HG02870 (cell line): ENCODE measurements around the gene RBL2.
"Not testable (repeated sequence)": the region's sequence is repeated elsewhere in the genome, so short reads cannot be mapped to it uniquely, and the experiment has no call there.

Experiments used
- ATAC-seq: cut with Tn5 transposase; IDR thresholded peaks from one replicate; pipeline ENCODE4 v1.9.1; 2021; ENCODE audit warnings: mild to moderate bottlenecking, moderate library complexity; ENCODE audit not compliant: unreplicated experiment

The RBL2 gene

GRCh38 chr16:53503991-53504663, 69.9 kb downstream of the RBL2 start:
- ATAC-seq = no peak

GRCh38 chr16:53504665-53505064, 70.4 kb downstream of the RBL2 start:
- no peak for ATAC-seq

DNA sequence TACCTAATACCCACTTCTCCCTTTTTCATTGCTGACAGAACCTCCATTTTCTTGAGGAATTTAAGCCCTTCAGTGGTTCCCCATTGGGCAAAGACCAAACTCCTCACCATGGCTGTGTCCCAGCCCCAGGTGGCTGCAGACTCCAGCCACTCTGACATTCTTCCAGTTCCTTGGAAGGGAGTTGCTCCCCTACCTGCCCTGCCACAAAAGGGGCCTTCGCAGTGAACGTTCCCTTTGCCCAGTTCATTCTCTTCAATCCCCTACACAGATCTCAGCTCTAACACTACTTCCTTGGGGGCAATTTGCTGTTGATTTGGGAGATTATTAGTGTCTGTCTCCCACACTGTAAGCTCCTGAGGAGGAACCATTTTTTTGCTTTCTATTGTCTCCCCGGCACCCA, 72.0 kb downstream of the RBL2 start:
- ATAC-seq = no peak

- ATAC-seq = no peak
Observed at GRCh38 chr16:53507464-53508179, 73.4 kb downstream of the RBL2 start.

DNA sequence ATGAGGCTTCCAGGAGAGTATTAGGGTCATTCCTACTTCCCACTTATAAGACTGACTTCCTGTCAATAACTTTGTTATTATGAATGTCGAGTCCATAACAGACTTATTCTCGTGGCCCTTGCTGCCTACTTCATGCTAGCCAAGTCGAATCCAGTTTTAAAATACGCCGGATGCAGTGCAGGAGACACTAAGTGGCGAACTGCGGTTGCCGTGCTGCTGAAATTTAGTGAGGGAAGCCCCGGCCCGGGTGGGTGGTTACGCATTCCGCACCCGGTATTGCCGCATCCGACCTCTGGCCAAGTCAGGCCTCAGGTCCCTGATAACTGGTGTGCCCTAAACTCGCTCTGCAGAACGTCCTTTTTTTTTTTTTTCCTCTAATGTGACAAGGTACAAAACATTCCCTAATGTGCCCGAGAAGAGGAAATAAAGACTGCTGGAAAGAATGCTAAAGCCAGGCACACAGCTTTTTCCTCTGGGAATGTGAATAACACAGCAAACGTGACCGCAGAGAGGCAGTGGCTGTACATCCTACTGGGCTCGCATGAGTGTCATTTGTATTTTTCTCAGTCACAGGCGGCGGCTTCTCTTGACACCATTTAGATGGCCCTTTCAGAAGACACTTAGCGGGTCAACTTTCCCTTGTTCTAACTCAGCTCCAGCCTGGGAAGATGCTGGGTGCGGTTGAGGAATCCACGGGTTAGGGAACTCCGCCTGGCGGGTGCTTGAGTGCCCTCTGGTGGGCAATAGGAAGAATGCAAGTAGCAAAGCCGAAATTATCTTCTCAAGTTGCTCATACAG, 75.8 kb downstream of the RBL2 start:
- ATAC-seq = no peak

GRCh38 chr16:53510704-53511070, 76.4 kb downstream of the RBL2 start:
- no peak for ATAC-seq

GRCh38 chr16:53511084-53511402, 76.8 kb downstream of the RBL2 start:
- ATAC-seq = no peak

DNA sequence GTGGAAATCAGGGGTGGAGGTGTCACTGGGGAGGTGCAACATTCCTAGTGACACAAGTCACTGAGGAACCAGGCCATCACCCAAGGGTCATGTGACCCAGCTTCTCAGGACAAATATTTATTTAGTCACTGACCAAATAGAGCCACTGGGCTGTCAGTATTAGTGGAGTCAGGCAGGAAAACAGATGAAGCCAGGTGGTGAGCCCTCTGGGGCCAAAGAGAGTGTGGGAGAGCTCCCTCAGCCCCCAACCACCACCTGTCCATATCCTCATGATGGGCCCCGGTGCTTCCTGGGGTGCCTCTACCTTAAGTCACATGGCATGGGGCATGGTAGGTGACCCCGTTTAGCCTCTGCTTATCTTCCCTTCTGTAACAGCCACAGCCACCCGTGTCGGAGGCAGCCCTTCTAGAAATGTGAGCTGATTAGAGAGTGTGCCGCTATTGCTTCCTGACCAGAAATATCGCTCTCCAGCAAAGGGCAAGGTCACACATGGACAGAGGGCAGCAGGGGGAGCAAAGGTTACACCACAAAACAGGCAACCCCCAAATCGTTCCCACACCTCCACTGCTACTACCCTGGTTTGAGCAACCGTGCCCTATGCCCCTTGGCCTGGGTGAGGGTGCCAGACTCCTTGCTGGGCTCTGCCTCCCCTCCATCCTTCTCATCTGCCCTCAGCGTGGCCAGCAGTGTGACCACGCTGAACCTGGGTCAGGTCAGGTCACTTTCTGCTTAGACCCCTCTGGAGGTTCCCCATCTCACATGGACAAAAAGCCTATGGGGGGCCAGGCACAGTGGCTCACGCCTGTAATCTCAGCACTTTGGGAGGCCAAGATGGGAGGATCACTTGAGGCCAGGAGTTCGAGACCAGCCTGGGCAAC, 77.4 kb downstream of the RBL2 start:
- ATAC-seq = no peak

DNA sequence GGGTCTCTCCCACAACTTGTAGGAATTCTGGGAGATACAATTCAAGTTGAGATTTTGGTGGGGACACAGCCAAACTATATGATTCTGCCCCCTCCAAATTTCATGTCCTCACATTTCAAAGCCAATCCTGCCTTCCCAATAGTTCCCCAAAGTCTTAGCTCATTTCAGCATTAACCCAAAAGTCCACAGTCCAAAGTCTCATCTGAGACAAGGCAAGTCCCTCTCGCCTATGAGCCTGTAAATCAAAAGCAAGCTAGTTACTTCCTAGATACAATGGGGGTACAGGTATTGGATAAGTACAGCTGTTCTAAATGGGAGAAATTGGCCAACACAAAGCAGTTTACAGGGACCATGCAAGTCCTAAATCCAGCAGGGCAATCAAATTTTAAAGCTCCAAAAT, 78.5 kb downstream of the RBL2 start:
- not testable (repeated sequence) for ATAC-seq

- no peak for ATAC-seq
Observed at GRCh38 chr16:53515259-53515658, 81.0 kb downstream of the RBL2 start.

DNA sequence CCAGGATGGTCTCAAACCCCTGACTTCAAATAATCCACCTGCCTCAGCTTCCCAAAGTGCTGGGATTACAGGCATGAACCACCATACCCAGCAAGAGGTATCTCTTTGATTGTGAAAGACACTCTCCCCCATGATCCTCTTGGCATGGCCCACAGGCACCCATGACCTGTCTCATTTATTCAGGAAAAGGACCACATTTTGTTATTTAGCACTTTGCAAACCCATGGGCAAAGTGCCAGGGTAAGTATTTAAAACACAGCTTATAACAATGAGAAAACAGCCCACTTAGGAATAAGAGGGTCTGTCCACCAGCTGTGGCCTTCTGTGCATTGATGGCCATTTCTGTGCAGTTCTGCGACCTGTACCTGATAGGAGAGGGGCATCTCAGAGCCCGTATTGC, 81.5 kb downstream of the RBL2 start:
- ATAC-seq = no peak

DNA sequence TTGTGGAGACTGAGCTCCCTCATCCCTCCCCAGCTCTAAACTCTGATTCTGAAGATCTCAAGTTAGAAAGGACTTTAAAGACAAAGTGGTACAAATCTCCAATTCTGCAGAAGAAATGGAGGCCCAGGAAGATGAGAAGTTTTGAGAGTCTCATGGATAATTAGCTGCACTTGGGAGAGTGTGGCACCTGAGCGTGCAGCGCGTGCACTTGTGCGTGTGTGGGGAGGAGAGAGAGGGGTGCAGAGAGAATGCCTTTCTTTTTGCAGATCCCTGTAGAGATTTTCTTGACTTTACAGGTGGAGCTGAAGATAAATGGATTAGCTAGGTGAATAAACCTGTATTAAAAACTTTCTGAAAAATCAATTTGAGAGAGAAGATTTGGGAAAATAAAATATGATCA, 83.6 kb downstream of the RBL2 start:
- no peak for ATAC-seq

GRCh38 chr16:53518550-53519416, 84.5 kb downstream of the RBL2 start:
- peak; percentile 98 for ATAC-seq

- ATAC-seq = no peak
Observed at GRCh38 chr16:53519417-53520091, 85.3 kb downstream of the RBL2 start.

- no peak for ATAC-seq
Observed at GRCh38 chr16:53523126-53523804, 89.0 kb downstream of the RBL2 start.

- ATAC-seq = no peak
Observed at GRCh38 chr16:53523971-53524548, 89.8 kb downstream of the RBL2 start.

- ATAC-seq = no peak
Observed at GRCh38 chr16:53528797-53529196, 94.5 kb downstream of the RBL2 start.

- no peak for ATAC-seq
Observed at GRCh38 chr16:53529513-53529912, 95.2 kb downstream of the RBL2 start.

- ATAC-seq = no peak
Observed at GRCh38 chr16:53530046-53530445, 95.8 kb downstream of the RBL2 start.
